Mesodermal cell (in vitro differentiated cells): Measurements from ENCODE around the gene TNFRSF4.
"Not testable (repeated sequence)": the region's sequence is repeated elsewhere in the genome, so short reads cannot be mapped to it uniquely, and the experiment has no call there.

ENCODE experiments used
- H3K27ac ChIP-seq: 2 replicates; pipeline ENCODE4 v1.7.0; 2013; ENCODE audit warnings: mild to moderate bottlenecking, low read depth, low read length, moderate library complexity; ENCODE audit not compliant: severe bottlenecking
- H3K36me3 ChIP-seq: 2 replicates; pipeline ENCODE4 v1.7.1; 2013; ENCODE audit warnings: mild to moderate bottlenecking, low read length, moderate library complexity; ENCODE audit not compliant: control insufficient read depth, insufficient read depth
- H3K4me1 ChIP-seq: one replicate; pipeline ENCODE4 v1.7.1; 2013; ENCODE audit warnings: mild to moderate bottlenecking, low read length; ENCODE audit not compliant: insufficient read depth, control insufficient read depth, poor library complexity, severe bottlenecking
- H3K4me3 ChIP-seq: 2 replicates; pipeline ENCODE4 v1.7.0; 2013; ENCODE audit warnings: low read length, control low read depth, mild to moderate bottlenecking; ENCODE audit not compliant: insufficient read depth, poor library complexity, severe bottlenecking; ENCODE audit errors: extremely low read depth
- H3K9me3 ChIP-seq: 2 replicates; pipeline ENCODE4 v1.7.1; 2013; ENCODE audit warnings: mild to moderate bottlenecking, low read length, moderate library complexity; ENCODE audit not compliant: control insufficient read depth
- WGBS, 2 experiments: methylation state at CpG; one replicate each; pipeline ENCODE4 v1.1.5; 2013; ENCODE audit warnings: missing lambda C conversion rate in 2 of 2; ENCODE audit not compliant: insufficient coverage in 2 of 2; 5-methylcytosine and 5-hydroxymethylcytosine counted together

The TNFRSF4 gene

DNA sequence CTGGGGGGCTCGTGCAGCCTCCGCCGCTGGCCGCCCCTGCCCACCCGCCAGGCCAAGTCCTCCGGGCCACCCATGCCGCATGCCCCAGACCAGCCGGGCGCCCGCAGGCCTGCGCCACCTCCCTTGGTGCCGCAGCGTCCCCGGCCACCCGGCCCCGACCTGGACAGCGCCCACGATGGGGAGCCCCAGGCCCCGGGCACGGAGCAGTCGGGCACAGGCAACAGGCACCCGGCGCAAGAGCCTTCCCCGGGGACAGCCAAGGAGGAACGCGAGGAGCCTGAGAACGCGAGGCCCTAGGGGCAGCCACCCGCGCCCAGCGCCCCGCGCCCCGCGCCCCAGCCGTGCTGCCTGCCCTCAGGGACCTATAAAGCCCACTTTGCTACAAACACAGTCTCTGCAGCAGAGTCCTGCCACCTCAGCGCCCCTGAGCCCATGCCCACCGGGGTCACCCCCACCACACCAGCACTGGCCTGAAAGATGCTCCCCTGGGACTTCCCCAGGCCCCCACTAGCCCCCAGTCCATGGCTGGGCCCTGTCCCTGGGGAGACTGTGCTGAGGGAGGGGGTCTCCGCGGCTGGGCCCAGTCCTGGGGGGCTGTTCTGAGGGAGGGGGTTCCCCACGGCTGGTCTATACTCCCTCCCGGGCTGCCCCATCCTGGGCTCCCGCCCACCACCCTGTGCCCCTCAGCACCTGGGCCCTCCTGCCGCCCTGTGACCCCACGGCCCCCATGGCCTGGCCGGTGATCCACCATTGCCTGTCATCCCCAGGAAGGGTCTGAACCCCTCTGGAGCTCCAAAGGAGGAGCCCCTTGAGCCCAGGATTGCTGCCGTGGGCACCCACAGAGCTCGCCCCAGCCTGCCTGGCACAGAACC is 16.2 kb downstream of the TNFRSF4 start:
- WGBS, 2 experiments, result 95 to 96% methylated on average over 42 to 44 of the region's 48 CpGs

GRCh38 chr1:1197188-1197500 is 16.8 kb downstream of the TNFRSF4 start:
- Histone ChIP-seq H3K27ac (no peak overlapping the region), H3K4me1 (no peaks in the 10 kb centered on the region), H3K4me3 (no peak overlapping the region), H3K36me3 (no peaks in the 10 kb centered on the region), H3K9me3 (no peaks in the 10 kb centered on the region)
- WGBS, 2 experiments, result 90% methylated on average over 6 of the region's 8 CpGs; no CpG with 5 or more reads in 1 of the 2 experiments

More for the DNA sequence above, 16.2 kb downstream of the TNFRSF4 start:
- H3K27ac ChIP-seq, result no peak overlapping the region
- H3K36me3 ChIP-seq, result no peaks in the 10 kb centered on the region
- no peaks in the 10 kb centered on the region for H3K4me1 ChIP-seq
- no peaks in the 10 kb centered on the region for H3K9me3 ChIP-seq
- H3K4me3 ChIP-seq, result no peak overlapping the region

GRCh38 chr1:1196431-1197187 is 17.3 kb downstream of the TNFRSF4 start:
- Histone ChIP-seq H3K4me1 (no peaks in the 10 kb centered on the region), H3K36me3 (no peaks in the 10 kb centered on the region), H3K27ac (no peak overlapping the region), H3K4me3 (no peak overlapping the region), H3K9me3 (peaks cover 5% of the 10 kb centered on the region)
- 84 to 88% methylated on average over 11 to 13 of the region's 13 CpGs for WGBS, 2 experiments

DNA sequence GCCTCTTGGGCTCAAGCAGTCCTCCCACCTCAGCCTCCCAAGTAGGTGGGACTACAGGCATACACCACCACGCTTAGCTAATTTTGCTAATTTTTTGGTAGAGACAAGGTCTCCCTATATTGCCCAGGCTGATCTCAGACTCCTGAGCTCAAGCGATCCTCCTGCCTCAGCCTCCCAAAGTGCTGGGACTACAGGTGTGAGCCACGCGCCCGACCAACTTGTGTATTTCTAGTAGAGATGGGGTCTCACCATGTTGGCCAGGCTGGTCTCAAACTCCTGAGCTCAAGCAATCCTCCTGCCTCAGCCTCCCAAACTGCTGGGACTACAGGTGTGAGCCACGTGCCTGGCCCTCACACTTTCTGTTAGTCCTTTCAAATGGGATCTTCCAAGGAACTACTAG is 18.2 kb downstream of the TNFRSF4 start:
- H3K4me1 ChIP-seq, H3K4me3 ChIP-seq, H3K36me3 ChIP-seq, H3K27ac ChIP-seq: not testable (repeated sequence)
- 94 to 98% methylated on average over 5 of the region's 6 CpGs for WGBS, 2 experiments
- H3K9me3 ChIP-seq, result peaks cover 11% of the 10 kb centered on the region

DNA sequence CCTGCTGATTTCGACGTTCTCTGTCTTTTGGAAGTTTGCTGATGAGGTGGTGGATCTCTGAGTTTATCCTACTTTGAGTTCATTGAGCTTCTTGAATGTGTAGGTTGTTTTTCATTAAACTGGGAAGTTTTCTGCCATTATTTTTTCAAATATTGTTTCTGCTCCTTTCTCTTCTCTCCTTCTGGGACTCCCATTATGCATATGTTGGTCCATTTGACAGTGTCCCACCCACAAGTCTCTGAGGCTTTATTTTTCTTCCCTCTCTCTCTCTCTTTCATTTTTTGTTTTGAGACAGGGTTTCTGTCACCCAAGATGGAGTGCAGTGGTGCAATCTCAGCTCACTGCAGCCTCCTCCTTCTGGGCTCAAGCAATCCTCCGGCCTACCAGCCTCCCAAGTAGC is 19.2 kb downstream of the TNFRSF4 start:
- Histone ChIP-seq H3K9me3 (peaks cover 11% of the 10 kb centered on the region), H3K27ac (no peak overlapping the region), H3K4me1 (no peaks in the 10 kb centered on the region), H3K4me3 (no peak overlapping the region), H3K36me3 (no peaks in the 10 kb centered on the region)
- 67 to 100% methylated on average over 2 of the region's 3 CpGs for WGBS, 2 experiments

DNA sequence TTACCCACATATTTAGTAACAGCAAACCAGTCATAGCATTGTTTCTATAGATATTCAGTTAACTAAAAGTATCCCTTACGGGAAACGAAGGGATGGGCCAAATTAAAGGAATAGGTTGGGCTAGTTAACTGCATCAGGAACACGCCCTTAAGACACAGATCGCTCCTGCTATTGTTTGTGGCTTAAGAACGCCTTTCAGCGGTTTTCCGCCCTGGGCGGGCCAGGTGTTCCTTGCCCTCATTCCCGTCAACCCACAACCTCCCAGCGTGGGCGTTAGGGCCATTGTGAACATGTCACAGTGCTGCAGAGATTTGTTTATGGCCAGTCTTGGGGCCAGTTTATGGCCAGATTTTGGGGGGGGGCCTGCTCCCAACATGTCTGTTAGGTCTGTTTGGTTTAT is 22.2 kb downstream of the TNFRSF4 start:
- no peak overlapping the region for H3K4me3 ChIP-seq
- H3K4me1 ChIP-seq, result no peaks in the 10 kb centered on the region
- 91% methylated on average over 8 to 9 of the region's 11 CpGs for WGBS, 2 experiments

GRCh38 chr1:1189111-1189510 is 24.8 kb downstream of the TNFRSF4 start:
- peaks cover 11% of the 10 kb centered on the region for H3K9me3 ChIP-seq
- H3K4me3 ChIP-seq, result no peak overlapping the region
- H3K4me1 ChIP-seq, result no peaks in the 10 kb centered on the region
- WGBS, 2 experiments, result 78 to 80% methylated on average over 1 to 3 of the region's 5 CpGs
- no peak overlapping the region for H3K27ac ChIP-seq
- no peaks in the 10 kb centered on the region for H3K36me3 ChIP-seq

More for the DNA sequence above, 22.2 kb downstream of the TNFRSF4 start:
- Histone ChIP-seq H3K27ac (no peak overlapping the region), H3K36me3 (no peaks in the 10 kb centered on the region), H3K9me3 (peaks cover 11% of the 10 kb centered on the region)

GRCh38 chr1:1187938-1188337 is 26.0 kb downstream of the TNFRSF4 start:
- no peak overlapping the region for H3K27ac ChIP-seq
- peaks cover 11% of the 10 kb centered on the region for H3K9me3 ChIP-seq
- H3K36me3 ChIP-seq, result no peaks in the 10 kb centered on the region
- H3K4me3 ChIP-seq, result no peak overlapping the region
- no peaks in the 10 kb centered on the region for H3K4me1 ChIP-seq

DNA sequence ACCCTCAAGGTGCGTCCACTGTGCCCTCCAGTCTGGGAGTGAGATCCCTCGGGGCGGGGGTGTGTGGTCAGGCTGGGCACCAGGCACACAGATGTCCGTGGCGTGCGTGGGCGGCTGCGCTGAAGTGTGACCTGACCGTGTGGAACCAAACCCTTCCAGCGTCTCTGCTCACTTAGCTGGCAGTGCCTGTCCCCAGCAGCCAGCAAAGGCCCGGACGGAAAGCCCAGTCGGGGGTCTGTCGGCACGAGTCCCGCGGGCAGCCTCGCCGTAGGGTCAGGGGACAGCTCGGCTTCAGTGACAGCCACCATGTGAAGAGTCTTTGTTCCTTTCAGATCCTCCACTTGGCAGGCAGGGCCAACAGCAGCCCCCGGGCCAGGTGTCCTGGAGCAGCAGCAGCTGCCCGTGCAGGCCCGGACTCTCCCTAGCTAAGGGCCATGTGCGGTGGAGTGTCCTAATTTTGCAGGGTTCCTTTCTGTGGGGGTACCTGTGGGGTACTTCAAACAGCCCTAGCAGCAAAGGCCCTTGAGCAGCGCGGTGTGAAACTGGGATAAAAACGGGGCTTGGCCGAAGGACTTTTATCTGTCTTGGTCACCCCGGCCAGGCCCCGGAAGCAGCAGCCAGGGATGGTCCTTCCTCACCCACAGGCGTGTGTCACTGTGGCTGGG is 28.7 kb downstream of the TNFRSF4 start:
- Histone ChIP-seq H3K4me3 (no peak overlapping the region), H3K9me3 (no peaks in the 10 kb centered on the region), H3K27ac (no peak overlapping the region), H3K4me1 (no peaks in the 10 kb centered on the region), H3K36me3 (no peaks in the 10 kb centered on the region)
- 92 to 93% methylated on average over 31 of the region's 31 CpGs for WGBS, 2 experiments

- Histone ChIP-seq H3K9me3 (no peaks in the 10 kb centered on the region), H3K4me3 (no peak overlapping the region), H3K27ac (no peak overlapping the region), H3K4me1 (no peaks in the 10 kb centered on the region), H3K36me3 (no peaks in the 10 kb centered on the region)
- WGBS, 2 experiments, result 90 to 91% methylated on average over 16 to 27 of the region's 33 CpGs
Observed at GRCh38 chr1:1183833-1184775, 29.8 kb downstream of the TNFRSF4 start.
